KOPT-K1 (cell line): ENCODE data around the gene CCDC201.

Source experiments
- H3K27ac ChIP-seq: fragments of 200-600 bp; sonication (generic); 2 replicates; pipeline ENCODE4 v1.5.1; 2016; ENCODE audit warnings: antibody characterized with exemption, mild to moderate bottlenecking, low read depth, low read length; ENCODE audit not compliant: poor library complexity, severe bottlenecking
- H3K36me3 ChIP-seq: fragments of 200-600 bp; sonication (generic); 2 replicates; pipeline ENCODE4 v1.5.1; 2017; ENCODE audit warnings: antibody characterized with exemption, mild to moderate bottlenecking, low read length, moderate library complexity; ENCODE audit not compliant: insufficient read depth
- H3K9me3 ChIP-seq: fragments of 200-600 bp; sonication (generic); 2 replicates; pipeline ENCODE4 v1.5.1; 2017; ENCODE audit warnings: antibody characterized with exemption, low read length, mild to moderate bottlenecking; ENCODE audit not compliant: insufficient read depth, poor library complexity, severe bottlenecking

The CCDC201 gene, protein sequence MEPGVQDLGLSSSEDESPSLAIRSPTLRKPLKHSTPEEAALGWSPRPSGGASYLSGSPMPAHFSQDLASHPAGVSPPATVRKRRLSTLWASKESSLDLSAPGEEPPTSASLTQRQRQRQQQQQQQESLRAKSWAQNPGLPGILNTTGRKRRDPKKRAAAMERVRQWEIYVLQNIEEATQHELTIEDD

DNA sequence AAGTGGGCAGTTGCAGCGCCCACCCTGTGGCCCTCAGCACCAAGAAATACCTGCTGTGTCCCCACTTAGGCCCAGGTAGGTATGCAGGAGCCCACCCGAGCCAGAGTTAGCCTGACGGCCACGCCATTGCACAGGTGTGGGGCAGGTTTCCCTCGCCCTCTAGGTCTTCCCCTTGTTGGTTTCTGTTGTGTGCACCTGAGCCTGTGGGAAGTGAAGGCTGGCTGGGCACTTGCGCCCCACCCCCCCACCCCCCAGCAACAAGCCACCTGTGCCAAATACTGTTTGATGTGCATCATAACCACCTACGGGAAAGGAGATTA lies at the start of gene CCDC201:
CCDC201 (minus strand) TSS at position 48 of the 320 bp plus-strand sequence. CDS start 75 bp downstream, outside the sequence.
- Histone ChIP-seq H3K27ac (no peak within 1 kb of the TSS), H3K9me3 (no peaks in the 10 kb centered on the region), H3K36me3 (no peaks in the 10 kb centered on the region)

DNA sequence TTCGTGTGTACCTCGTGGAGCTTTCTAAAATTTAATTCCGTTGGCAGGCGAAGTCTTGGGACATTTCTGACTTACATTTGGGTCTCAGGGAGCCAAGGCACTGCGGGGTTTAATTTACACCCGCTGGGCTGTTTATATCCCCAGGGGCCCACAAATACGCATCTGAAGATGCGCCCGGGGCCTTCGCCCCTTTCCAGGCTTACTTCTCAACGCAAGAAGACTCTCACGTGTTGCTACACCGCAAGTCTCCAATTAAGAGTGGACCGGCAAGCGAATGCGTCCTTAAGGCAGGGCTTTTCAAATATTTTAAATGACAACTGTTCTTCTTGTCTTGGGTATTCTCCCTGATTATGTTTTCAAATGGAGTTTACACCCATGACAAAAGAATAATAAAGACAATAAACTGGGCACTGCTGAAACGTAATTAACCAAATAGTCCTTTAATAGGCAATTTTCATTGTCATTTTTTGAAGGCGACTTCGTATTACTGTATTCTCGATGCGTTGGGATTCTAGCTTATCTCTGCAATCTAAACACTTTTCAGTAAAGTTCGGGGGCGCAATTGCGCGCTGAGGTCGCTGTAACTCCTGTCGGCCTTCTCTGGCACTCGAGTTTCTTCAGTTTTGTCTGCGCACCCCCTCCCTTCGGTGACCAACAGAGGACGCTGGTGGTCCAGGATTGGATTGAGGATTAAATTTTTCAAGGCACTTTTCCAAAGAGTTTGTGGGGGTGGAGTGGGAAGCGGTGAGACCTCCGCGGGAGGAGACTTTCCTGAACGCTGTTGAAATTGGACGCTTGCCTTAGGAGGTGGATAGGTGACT lies 49.0 kb upstream of the CCDC201 start:
- Histone ChIP-seq H3K36me3 (no peaks in the 10 kb centered on the region), H3K9me3 (no peaks in the 10 kb centered on the region), H3K27ac (no peak overlapping the region)

DNA sequence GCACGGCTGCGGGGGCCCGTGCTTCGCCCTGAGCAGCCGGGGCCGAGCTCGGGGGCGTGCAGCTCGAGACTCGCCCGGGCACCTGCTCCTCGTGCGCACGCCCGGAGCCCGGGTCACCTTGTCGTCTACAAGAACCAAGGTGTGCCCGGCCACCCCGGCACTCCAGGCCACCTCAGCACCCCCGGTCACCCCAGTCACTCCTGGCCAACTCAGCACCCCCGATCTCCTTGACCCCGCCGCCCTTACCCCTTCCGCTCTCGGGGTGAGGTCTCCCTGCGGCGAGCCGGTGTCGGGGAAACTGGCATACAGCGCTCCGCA lies 48.5 kb upstream of the CCDC201 start:
- H3K36me3 ChIP-seq, result no peaks in the 10 kb centered on the region
- no peaks in the 10 kb centered on the region for H3K9me3 ChIP-seq
- H3K27ac ChIP-seq, result no peak overlapping the region

DNA sequence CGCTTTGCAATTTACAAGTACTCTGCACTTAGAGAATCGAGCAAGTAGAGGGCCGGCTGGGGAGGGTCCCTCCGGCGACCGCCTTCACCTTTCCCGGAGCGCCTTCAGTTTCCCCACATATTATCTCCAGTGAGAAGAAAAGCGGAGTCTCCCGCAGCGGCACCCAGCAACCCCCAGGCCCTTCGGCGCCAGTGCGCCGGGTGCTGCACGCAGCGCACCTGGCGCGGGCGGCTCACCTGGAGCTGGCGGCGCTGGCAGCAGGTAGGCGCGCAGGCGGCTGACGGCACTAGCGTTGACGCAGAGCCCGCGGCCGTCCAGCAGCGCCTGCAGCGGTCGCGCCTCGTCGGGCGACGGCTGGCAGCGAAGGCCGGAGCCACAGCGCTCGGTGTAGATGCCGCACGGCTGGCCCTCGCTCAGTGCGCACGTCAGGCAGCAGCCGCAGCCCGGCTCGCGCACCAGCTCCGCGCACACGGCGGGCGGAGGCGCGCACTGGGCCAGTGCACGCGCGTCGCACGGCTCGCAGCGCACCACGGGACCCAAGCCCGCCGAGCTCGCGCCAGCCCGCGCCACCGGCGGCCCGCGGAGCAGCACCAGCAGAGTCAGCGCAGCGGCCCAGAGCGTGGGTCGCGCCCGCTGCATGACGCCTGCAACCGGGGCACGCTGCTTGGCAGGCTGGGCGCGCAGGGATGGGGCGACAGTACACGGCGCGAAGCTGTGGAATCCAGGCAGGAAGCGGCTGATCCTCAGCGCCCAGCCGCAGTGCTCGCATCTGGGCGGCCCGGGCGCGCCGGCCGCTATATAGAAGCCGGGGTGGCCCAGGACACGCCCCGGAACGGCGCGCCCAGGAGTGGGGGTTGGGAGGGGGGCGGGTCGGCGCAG lies 47.9 kb upstream of the CCDC201 start, which contains the start of gene IGFBP3:
IGFBP3 (minus strand) TSS at position 771 of the 879 bp plus-strand sequence; CDS start at position 639, 132 bp downstream.
- H3K9me3 ChIP-seq, result no peaks in the 10 kb centered on the region
- no peak within 1 kb of the TSS for H3K27ac ChIP-seq
- H3K36me3 ChIP-seq, result no peaks in the 10 kb centered on the region

DNA sequence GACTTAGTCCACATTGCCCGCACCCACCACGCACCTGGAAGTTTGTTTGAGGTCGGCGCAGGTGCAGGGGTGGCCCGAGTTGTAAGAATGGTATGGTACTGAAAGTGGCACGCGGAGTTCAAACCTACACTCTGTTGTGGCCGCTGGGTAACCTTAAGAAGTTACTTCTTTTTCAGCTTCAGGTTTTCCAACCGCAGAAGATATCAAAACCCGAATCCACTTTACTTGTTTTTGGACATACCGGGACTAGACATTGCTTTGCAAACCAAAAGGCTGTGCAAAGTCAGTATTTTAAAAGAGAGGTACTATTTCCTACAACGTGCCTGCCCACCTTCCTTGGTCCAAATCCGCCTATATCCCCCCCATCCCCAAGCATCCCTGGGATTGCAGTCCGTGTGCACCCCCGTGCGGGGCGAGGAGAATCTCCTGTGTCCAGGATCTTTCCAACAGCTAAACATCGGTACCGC lies 47.1 kb upstream of the CCDC201 start:
- no peaks in the 10 kb centered on the region for H3K36me3 ChIP-seq
- no peak overlapping the region for H3K27ac ChIP-seq
- H3K9me3 ChIP-seq, result no peaks in the 10 kb centered on the region

DNA sequence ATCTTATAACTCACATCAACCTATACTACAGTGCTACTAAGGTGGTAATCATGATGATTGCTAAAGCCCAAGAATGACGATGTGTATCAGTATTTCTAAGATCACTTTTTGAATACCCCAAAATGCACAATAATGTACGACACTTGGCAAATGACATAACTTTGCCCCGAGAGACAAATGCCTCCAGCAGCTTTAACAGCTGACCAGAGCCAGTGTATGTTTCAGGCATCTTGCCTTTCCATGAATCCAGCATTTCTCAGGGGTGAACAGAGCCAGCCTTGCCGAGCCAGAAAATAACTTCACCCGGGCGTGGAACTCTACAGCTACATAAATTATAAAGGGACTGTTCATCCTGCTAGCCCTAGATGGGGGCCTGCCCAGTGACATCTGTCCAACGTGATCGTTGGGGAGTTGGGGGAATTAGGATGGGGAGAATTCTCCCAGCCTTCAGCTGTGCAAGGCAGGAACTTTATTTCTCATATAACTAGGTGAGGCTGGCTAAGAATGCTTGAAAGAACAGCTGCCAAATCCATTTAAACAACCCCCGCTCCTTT lies 46.4 kb upstream of the CCDC201 start:
- Histone ChIP-seq H3K36me3 (no peaks in the 10 kb centered on the region), H3K9me3 (no peaks in the 10 kb centered on the region), H3K27ac (no peak overlapping the region)

DNA sequence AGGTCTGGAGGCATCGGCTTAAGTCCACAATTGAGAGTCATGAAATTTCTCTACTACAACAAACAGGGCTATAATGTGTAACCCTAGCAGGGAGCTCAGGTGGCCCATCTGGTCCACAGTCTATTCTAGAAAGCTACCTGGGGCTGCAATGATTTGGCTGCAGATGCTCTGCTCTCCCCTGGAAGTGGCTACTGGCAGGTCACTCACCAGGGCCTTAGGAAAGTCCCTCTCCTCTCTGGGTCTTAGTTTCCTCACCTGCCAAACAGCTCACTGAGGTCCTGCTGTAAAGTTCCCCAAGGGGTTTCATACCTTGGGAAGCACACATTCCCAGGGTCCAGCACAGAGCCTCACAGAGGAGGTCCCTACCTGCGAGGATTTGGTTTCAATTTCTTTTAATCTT lies 45.7 kb upstream of the CCDC201 start:
- Histone ChIP-seq H3K36me3 (no peaks in the 10 kb centered on the region), H3K27ac (no peak overlapping the region), H3K9me3 (no peaks in the 10 kb centered on the region)

DNA sequence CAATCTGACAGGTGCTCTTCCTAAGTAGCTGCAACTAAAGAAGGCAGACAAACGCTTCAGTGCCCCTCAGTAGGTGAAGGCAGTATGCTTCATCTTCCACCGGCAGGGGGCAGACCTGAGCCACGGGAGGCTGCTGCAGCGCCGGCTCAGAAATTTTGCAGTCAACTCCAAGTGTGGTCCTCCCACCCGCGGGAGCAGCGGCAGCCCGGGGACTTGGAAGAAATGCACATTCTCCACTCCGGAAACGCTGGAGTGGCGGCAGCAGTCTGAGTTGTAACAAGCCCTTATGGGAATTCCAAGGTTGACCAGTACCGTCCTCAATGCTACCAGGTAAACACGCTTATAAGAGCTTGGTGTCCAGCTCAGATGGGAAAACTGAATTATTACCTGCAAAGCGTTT lies 44.8 kb upstream of the CCDC201 start:
- H3K36me3 ChIP-seq, result no peaks in the 10 kb centered on the region
- no peak overlapping the region for H3K27ac ChIP-seq
- H3K9me3 ChIP-seq, result no peaks in the 10 kb centered on the region

DNA sequence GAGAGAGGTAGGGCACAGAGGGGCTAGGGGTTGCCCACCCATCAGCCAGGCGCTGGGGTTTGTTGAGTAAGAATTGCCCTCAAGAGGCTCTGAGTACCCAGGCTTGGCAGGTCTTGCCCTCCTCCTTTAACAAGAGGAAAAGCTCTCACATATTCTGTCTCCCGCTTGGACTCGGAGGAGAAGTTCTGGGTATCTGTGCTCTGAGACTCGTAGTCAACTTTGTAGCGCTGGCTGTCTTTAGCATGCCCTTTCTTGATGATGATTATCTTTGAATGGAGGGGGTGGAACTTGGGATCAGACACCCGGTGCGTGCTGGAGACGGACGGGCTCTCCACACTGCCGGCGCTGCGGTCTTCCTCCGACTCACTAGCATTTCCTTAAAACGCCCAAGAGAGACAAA lies 44.2 kb upstream of the CCDC201 start:
- Histone ChIP-seq H3K36me3 (no peaks in the 10 kb centered on the region), H3K9me3 (no peaks in the 10 kb centered on the region), H3K27ac (no peak overlapping the region)

DNA sequence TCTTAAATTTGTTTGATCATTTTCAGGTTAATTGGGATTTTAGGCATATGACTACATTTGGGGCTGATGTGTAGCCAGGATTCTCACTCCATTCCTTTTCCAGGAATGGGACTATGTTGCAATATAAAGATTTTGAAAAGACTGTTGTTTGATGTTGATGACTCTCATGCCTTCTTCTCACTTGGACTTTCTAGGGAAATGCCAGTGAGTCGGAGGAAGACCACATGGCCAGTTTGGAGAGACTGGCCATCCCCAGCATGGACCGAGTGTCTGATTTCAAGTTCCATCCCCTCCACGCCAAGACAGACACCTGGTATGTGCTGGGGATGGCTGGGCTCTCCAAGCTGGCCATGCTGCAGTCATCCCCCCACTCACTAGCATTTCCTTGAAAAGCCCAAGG lies 42.7 kb upstream of the CCDC201 start:
- no peak overlapping the region for H3K27ac ChIP-seq
- H3K36me3 ChIP-seq, result no peaks in the 10 kb centered on the region
- no peaks in the 10 kb centered on the region for H3K9me3 ChIP-seq

DNA sequence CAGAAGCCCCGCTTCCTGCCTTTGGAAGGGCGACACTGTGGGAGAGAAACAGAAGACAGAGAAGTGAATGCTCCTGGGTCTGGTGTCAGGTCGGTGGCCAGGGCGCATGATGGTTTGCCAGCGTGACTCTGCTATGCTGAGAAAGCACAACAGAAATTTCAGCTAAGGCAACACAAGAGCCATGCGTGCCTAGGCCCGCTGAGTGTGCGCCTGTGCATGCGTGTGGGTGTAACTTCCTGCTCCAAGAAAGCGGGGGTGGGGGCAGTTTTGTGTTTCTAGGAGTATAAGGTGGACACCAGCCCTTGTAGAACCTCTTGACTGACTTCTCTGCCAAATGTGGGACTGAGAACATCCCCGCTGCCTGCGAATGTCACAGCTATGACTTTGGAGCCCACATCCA lies 42.0 kb upstream of the CCDC201 start:
- Histone ChIP-seq H3K9me3 (no peaks in the 10 kb centered on the region), H3K36me3 (no peaks in the 10 kb centered on the region), H3K27ac (no peak overlapping the region)

DNA sequence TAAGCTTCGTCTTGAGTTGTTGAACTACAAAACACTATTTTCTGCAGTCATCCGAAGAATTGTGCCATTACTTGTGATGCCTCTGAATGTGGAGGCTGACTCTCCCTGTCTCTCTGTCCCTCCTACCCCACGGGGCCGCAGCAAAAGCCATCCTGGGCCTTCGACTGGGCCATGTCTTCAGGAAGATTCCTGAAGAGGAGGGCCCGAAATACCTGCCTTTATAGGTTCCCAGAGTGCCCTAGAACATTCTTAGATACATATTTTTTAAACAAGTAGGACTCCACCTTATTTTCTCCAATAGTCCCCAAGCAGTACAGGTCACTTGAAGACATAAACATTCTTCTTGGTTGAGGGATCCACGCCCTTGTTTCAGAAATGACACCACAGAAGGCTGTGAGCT lies 40.1 kb upstream of the CCDC201 start:
- Histone ChIP-seq H3K36me3 (no peaks in the 10 kb centered on the region), H3K27ac (no peak overlapping the region), H3K9me3 (no peaks in the 10 kb centered on the region)

DNA sequence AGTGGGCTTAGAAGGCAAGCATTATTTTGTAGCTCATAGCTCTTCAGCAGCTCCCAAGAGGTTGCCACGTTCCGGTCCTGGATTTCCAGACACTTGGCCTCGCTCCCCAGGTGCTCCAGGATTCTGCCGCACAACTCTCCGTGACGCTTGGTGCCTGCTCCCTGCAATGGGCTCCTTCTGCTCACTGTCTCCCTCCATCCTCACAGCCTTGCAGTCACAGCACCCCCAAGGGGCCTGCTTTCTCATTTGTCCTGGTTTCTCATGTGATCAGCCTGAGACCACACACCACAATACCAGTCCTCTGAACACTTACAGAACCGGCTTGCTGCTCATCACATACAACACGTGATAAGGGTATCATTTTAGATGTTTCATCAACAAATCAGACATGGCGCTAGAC lies 38.4 kb upstream of the CCDC201 start:
- H3K27ac ChIP-seq, result no peak overlapping the region
- no peaks in the 10 kb centered on the region for H3K36me3 ChIP-seq
- no peaks in the 10 kb centered on the region for H3K9me3 ChIP-seq

DNA sequence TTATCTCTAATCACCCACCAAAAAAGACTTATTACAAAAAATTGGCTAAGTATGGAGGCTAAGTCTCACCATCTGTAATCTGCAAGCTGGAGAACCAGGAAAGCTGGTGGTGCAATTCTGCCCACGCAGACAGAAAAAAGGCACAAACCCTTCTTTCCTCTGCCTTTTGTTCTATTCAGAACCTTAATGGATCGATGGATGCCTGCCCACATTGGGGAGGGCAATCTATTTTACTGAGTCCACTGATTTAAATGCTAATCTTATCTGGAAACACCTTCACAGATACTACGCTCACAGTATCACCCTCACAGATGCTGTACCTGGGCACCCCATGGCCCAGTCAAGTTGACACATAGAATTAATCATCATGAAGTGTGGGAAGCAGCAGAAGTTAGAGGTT lies 38.0 kb upstream of the CCDC201 start:
- H3K36me3 ChIP-seq, result no peaks in the 10 kb centered on the region
- H3K9me3 ChIP-seq, result no peaks in the 10 kb centered on the region
- no peak overlapping the region for H3K27ac ChIP-seq

DNA sequence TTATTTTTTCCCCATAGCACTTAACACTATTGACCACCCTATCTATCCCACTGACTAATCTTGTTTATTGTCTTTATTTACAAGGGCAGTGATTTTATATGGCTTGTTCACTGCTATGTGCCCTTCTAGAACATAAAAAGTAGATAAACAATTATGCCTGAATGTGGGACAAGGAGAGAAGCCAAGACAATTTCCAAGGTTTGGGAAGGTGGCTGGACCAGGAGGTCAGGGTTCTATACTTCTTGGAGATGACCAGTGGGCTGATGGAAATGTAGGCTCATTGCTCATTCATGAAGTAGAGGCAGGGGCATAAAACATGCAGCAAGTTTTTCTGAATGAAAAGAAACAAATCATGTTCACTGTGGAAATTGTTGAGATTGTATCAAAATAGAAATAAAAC lies 36.7 kb upstream of the CCDC201 start:
- Histone ChIP-seq H3K9me3 (no peaks in the 10 kb centered on the region), H3K27ac (no peak overlapping the region), H3K36me3 (no peaks in the 10 kb centered on the region)
